Activated naive CD4-positive, alpha-beta T cell treated with anti-CD3 and anti-CD28 coated beads, Interleukin-2, amount 10 ng/mL, durations not matched to agents 7 days and 5 days (primary cell): ENCODE measurements around the gene MTURN.
"Not testable (repeated sequence)": the region's sequence is repeated elsewhere in the genome, so short reads cannot be mapped to it uniquely, and the experiment has no call there.

ENCODE experiments used
- CTCF ChIA-PET: fragments of 350-600 bp; sonication (Branson Sonifier 250); formaldehyde crosslinking; loops from one replicate; lab custom pipeline; 2021; ENCODE audit warnings: antibody characterized with exemption; lab: Charles Lee
- DNase-seq: peaks from one replicate; pipeline ENCODE4 v3.0.0-alpha.2; 2020
- H3K27ac Mint-ChIP-seq: one replicate; pipeline ENCODE4 v1.8.0; 2021; ENCODE audit warnings: mild to moderate bottlenecking, moderate library complexity, mixed read lengths
- H3K27me3 Mint-ChIP-seq: one replicate; pipeline ENCODE4 v1.8.0; 2021; ENCODE audit warnings: mild to moderate bottlenecking, mixed read lengths
- H3K36me3 Mint-ChIP-seq: one replicate; pipeline ENCODE4 v1.8.0; 2021; ENCODE audit warnings: mixed read lengths
- H3K4me1 Mint-ChIP-seq: one replicate; pipeline ENCODE4 v1.8.0; 2021; ENCODE audit warnings: mixed read lengths
- H3K4me3 Mint-ChIP-seq: one replicate; pipeline ENCODE4 v1.8.0; 2021; ENCODE audit warnings: mild to moderate bottlenecking, moderate library complexity, mixed read lengths
- H3K9me3 Mint-ChIP-seq: one replicate; pipeline ENCODE4 v1.8.0; 2021; ENCODE audit warnings: mixed read lengths

The MTURN gene

GRCh38 chr7:30134611-30135300 is at the start of gene MTURN:
Gene MTURN, plus strand, starts transcription at chr7:30134986. Its CDS starts 151 bp downstream, at chr7:30135137.
- peaks cover 12% of the 10 kb centered on the region for H3K4me1 Mint-ChIP-seq
- DNase-seq: peak; percentile 90
- CTCF ChIA-PET: interaction anchor here (1.1 to 1.7 kb wide), 2 partner anchors 24 to 28 kb away, joined by 3 to 8 read pairs; no protein-coding TSS in a partner anchor
- no peaks in the 10 kb centered on the region for H3K9me3 Mint-ChIP-seq
- peak within 1 kb of the TSS; percentile 84 for H3K4me3 Mint-ChIP-seq
- H3K27me3 Mint-ChIP-seq: peaks cover 54% of the 10 kb centered on the region
- H3K27ac Mint-ChIP-seq: peak within 1 kb of the TSS; percentile 81
- no peaks in the 10 kb centered on the region for H3K36me3 Mint-ChIP-seq

GRCh38 chr7:30086529-30086928 is 48.3 kb upstream of the MTURN start:
- no peaks in the 10 kb centered on the region for H3K27me3 Mint-ChIP-seq
- H3K4me3 Mint-ChIP-seq: no peak overlapping the region
- no peaks in the 10 kb centered on the region for H3K9me3 Mint-ChIP-seq
- no peak for DNase-seq
- H3K4me1 Mint-ChIP-seq: no peaks in the 10 kb centered on the region
- CTCF ChIA-PET: no interaction called here
- H3K27ac Mint-ChIP-seq: no peak overlapping the region
- no peaks in the 10 kb centered on the region for H3K36me3 Mint-ChIP-seq

DNA sequence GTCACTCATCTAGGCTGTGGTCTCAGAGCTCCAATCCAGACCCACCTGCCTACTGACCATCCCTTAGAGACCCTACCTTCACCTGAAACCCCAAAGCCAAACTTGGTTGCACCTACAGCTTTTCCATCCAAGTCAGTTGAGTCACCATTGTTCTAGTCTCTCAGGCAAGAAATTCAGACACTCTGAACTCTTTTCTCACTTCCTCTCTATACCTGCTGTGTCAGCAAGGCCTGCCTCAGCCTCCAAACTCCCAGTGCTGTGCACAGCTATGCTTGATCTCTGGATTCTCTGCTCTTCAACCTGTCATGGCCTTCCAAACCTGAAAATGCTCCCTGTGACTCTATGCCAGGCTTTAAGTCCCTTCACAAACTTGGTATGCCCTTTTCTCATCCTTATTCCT is 47.4 kb upstream of the MTURN start:
- no peak overlapping the region for H3K27ac Mint-ChIP-seq

DNA sequence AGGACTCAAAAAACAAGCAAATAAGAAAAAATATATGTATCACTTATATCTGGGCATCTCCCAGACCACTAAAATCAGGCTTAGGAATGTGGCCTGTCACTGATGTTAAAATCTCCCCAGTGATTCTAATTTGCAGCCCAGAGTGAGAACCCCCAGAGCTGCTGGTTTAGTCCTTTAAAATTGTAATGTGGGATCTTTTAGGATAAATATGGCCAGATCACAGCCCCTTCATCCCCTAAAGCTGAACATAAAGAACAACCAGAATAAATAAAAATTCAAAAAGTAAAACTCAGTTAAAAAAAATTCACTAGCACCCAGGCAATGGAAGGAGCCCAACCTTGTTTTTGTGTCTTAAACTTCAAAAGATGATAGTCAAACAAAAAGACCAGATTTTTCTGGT is 46.4 kb upstream of the MTURN start:
- Mint-ChIP-seq H3K4me3 (no peak overlapping the region), H3K36me3 (no peaks in the 10 kb centered on the region), H3K27ac (no peak overlapping the region), H3K9me3 (no peaks in the 10 kb centered on the region), H3K4me1 (no peaks in the 10 kb centered on the region), H3K27me3 (no peaks in the 10 kb centered on the region)
- CTCF ChIA-PET: no interaction called here
- DNase-seq: no peak

More for the DNA sequence above, 47.4 kb upstream of the MTURN start:
- no peaks in the 10 kb centered on the region for H3K9me3 Mint-ChIP-seq
- H3K36me3 Mint-ChIP-seq: no peaks in the 10 kb centered on the region
- DNase-seq: no peak
- no peaks in the 10 kb centered on the region for H3K27me3 Mint-ChIP-seq
- CTCF ChIA-PET: no interaction called here
- no peaks in the 10 kb centered on the region for H3K4me1 Mint-ChIP-seq
- no peak overlapping the region for H3K4me3 Mint-ChIP-seq

DNA sequence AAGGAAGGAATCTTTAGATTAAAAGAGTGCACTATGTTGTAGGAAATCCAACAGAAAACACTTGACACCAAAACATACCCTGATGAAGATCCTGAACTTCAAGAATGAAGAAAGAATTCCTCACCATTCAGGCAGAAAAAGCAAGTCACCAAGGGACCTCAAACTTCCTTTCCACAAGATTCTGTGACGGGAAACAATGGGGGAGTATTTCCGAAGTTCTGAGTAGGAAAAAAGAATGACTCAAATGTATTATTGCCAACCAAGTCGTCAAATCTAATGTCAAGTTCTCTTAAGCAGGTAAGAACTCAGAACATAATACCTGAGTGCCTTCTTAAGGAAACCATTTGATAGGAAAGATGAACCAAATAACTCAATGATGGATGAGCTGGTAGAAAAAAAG is 44.7 kb upstream of the MTURN start:
- peaks cover 2% of the 10 kb centered on the region for H3K9me3 Mint-ChIP-seq
- H3K4me1 Mint-ChIP-seq: no peaks in the 10 kb centered on the region
- no peaks in the 10 kb centered on the region for H3K36me3 Mint-ChIP-seq
- H3K27me3 Mint-ChIP-seq: no peaks in the 10 kb centered on the region
- CTCF ChIA-PET: interaction anchor here (0.9 to 1.0 kb wide), 2 partner anchors 12 to 502 kb away, joined by 3 read pairs; no protein-coding TSS in a partner anchor
- no peak overlapping the region for H3K4me3 Mint-ChIP-seq
- DNase-seq: no peak
- H3K27ac Mint-ChIP-seq: no peak overlapping the region

DNA sequence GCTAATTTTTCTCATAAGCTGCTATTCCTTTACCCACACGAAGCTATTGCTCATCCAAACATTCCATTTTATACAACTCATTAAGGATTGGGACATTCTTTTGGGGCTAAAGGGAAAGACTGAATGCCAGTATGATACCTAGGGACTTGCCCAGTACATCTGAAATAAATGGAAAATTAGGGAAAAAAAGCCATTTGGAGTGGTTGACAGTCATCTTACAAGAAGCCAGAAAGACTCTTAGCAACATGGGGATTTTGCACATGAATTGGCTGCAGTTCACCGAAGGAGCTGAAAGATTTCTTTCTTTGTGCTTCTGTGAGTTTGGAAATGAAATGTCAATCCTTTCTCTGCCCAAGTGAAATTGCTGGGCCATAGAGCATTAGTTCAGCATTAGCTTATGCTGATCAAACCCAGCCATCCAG is 43.3 kb upstream of the MTURN start:
- no peaks in the 10 kb centered on the region for H3K4me1 Mint-ChIP-seq
- H3K27ac Mint-ChIP-seq: no peak overlapping the region
- no peaks in the 10 kb centered on the region for H3K36me3 Mint-ChIP-seq
- no peak overlapping the region for H3K4me3 Mint-ChIP-seq
- CTCF ChIA-PET: no interaction called here
- H3K27me3 Mint-ChIP-seq: no peaks in the 10 kb centered on the region
- H3K9me3 Mint-ChIP-seq: peaks cover 3% of the 10 kb centered on the region
- no peak for DNase-seq

- Mint-ChIP-seq H3K4me1 (no peaks in the 10 kb centered on the region), H3K36me3 (no peaks in the 10 kb centered on the region), H3K9me3 (peaks cover 3% of the 10 kb centered on the region), H3K27ac (no peak overlapping the region), H3K4me3 (no peak overlapping the region), H3K27me3 (no peaks in the 10 kb centered on the region)
- no peak for DNase-seq
- CTCF ChIA-PET: no interaction called here
Observed at GRCh38 chr7:30091987-30092386, 42.8 kb upstream of the MTURN start.

DNA sequence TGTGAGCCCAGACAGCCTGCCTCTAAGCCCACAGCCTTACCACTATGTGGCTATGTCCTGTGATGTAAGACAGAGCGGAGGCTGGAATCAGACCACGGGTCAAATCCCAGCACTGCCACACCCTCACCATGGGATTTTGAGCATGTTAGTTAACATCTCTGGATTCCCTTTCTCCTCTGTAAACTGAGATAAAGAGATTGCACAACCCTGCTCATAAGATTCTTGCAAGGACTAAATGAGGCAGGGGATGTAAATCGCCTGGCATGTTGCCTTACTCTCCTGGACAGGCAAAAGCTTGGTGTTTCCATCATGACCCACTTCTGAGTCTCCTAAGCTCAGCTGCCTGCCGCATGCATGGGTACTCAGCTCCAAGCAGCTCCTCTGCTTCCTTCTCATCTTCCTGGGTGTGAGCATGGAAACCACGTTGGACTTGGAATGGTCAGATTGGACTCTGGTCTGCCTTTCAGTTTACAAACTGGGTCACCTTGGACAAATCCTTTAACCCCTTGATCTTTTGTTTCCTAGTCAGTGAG is 41.3 kb upstream of the MTURN start:
- CTCF ChIA-PET: no interaction called here
- Mint-ChIP-seq H3K4me1 (no peaks in the 10 kb centered on the region), H3K27me3 (no peaks in the 10 kb centered on the region), H3K4me3 (no peak overlapping the region), H3K36me3 (no peaks in the 10 kb centered on the region), H3K27ac (no peak overlapping the region), H3K9me3 (peaks cover 8% of the 10 kb centered on the region)
- no peak for DNase-seq

GRCh38 chr7:30098599-30098998 is 36.2 kb upstream of the MTURN start:
- H3K27ac Mint-ChIP-seq, CTCF ChIA-PET, H3K36me3 Mint-ChIP-seq, H3K4me1 Mint-ChIP-seq, DNase-seq, H3K4me3 Mint-ChIP-seq, H3K27me3 Mint-ChIP-seq: not testable (repeated sequence)
- peaks cover 10% of the 10 kb centered on the region for H3K9me3 Mint-ChIP-seq

DNA sequence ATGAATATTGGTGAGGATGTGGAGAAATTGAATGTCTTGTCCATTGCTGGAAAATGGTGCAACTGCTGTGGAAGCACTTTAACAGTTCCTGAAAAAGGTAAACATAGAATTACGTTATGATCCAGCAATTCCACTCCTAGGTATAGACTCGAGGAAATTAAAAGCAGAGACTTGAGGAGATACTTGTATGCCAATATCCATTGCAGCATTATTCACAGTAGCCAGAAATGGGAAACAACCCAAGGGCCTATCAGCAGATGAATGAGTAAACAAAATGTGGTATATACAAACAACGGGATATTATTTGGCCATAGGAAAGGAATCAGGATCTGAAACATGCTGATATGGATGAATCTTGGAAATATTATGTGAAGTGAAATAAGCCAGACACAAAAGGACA is 32.5 kb upstream of the MTURN start:
- Mint-ChIP-seq H3K9me3 (peaks cover 5% of the 10 kb centered on the region), H3K4me1 (no peaks in the 10 kb centered on the region), H3K4me3 (no peak overlapping the region), H3K36me3 (no peaks in the 10 kb centered on the region), H3K27ac (no peak overlapping the region), H3K27me3 (no peaks in the 10 kb centered on the region)
- DNase-seq: no peak
- CTCF ChIA-PET: no interaction called here

DNA sequence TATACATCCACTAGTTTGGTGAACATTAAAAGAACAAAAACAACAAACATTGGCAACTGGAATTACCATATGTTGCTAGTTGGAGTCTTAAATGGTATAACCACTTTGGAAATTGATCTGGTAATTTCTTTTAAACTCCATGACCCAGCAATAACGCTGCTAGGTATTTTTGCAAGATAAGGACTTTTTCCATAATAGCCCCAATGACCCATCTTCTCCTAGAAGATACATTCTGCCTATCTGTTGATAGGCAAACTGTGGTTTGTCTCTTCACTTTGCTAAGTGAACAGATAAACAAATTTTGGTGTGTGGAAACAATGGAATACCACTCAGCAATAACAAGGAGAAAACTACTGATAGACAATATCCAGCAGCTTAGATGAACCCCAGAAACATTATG is 30.6 kb upstream of the MTURN start:
- CTCF ChIA-PET: no interaction called here

DNA sequence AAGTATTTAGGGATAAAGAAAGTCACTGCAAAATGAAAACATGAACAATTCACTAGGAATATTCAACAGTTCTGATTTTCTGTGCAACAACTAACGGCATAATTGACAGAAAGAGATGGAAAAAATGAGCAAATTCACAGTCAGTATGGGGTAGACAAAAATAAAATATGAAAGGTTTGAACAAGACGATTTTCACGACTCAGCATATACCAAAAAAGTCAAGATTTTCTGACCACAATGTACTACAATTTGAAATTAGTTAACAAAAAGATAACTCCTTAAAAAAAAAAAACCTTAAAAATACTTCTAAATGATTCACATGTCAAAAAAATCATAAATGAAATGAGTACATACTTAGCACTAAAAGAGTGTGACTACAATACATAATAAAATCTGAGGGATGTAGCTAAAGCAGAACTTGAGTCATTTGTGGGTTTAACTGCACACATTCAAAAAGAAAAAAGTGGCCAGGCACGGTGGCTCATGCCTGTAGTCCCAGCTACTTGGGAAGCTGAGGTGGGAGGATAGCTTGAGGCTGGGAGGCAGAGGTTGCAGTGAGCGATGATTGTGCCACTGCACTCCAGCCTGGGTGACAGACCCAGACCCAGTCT is 22.6 kb upstream of the MTURN start:
- DNase-seq: no peak
- CTCF ChIA-PET: interaction anchor here (0.7 kb wide), 1 partner anchor 156 kb away, joined by 3 read pairs; no protein-coding TSS in a partner anchor
- H3K4me1 Mint-ChIP-seq: peaks cover 7% of the 10 kb centered on the region

More for the DNA sequence above, 30.6 kb upstream of the MTURN start:
- Mint-ChIP-seq H3K27me3 (no peaks in the 10 kb centered on the region), H3K4me1 (no peaks in the 10 kb centered on the region), H3K9me3 (peaks cover under 1% of the 10 kb centered on the region), H3K4me3 (no peak overlapping the region), H3K27ac (no peak overlapping the region), H3K36me3 (no peaks in the 10 kb centered on the region)
- no peak for DNase-seq

GRCh38 chr7:30113144-30113543 is 21.6 kb upstream of the MTURN start:
- Mint-ChIP-seq H3K4me3 (no peak overlapping the region), H3K36me3 (no peaks in the 10 kb centered on the region), H3K27ac (no peak overlapping the region), H3K27me3 (no peaks in the 10 kb centered on the region), H3K4me1 (peaks cover 7% of the 10 kb centered on the region), H3K9me3 (peaks cover 18% of the 10 kb centered on the region)
- DNase-seq: no peak
- CTCF ChIA-PET: no interaction called here

More for the DNA sequence above, 22.6 kb upstream of the MTURN start:
- Mint-ChIP-seq H3K27me3 (no peaks in the 10 kb centered on the region), H3K4me3 (no peak overlapping the region), H3K9me3 (peaks cover 18% of the 10 kb centered on the region), H3K27ac (no peak overlapping the region), H3K36me3 (no peaks in the 10 kb centered on the region)

DNA sequence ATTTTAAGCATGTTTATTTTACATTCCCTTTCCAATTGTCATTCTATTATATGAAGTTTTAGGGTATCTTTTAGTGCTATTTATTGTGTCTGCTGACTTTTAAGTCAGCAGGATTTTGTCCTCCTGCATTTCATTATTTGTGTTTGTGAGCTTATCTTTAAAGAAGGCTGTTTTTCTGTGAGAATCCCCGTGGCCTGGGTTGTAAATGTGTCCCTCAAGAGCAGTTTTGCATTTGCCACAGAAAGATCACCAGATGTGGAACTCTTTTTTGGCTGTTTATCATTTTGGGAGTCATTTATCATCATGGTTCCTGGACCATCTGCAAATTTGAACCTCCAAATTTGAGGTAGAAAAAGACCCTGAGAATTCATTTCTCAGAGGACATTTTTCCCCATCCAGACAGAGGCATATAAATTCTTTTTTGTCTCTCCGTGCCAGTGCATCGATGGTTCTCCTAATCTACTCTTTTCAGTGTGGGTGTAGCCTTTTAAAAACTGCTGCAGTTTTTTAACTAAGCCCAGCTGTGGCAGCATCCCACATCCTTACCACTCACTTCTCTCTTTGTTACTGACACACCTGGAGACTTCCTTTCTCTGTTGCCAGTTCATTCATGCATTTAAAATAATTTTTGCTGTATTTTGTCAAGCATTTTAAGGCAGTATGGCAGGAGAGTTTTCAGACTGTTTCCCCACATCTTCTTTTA is 20.1 kb upstream of the MTURN start:
- H3K27me3 Mint-ChIP-seq: no peaks in the 10 kb centered on the region
- H3K4me1 Mint-ChIP-seq: peaks cover 7% of the 10 kb centered on the region
- no peak overlapping the region for H3K27ac Mint-ChIP-seq
- DNase-seq: no peak
- CTCF ChIA-PET: no interaction called here
- H3K36me3 Mint-ChIP-seq: no peaks in the 10 kb centered on the region
- peaks cover 18% of the 10 kb centered on the region for H3K9me3 Mint-ChIP-seq
- no peak overlapping the region for H3K4me3 Mint-ChIP-seq
